Adrenal gland (tissue), 12 donors: ENCODE results near the gene NKAIN2. TPM values are rescaled to one million over a fixed set of nuclear protein-coding genes. Genes with fewer than 3 reads are reported as not detected.

Experiments used
- DNase-seq, 7 donors: peaks; one replicate each; pipeline ENCODE4 v3.0.0-alpha.2; 2019 to 2020
- H3K27ac ChIP-seq, 5 donors: fragments of 200-600 bp; sonication (generic) in 4 of 5; 1 replicate in 3 of 5; 2 replicates in 2 of 5; pipeline versions ENCODE4 v1.5.1 to v1.8.0; 2016 to 2020; ENCODE audit warnings: mild to moderate bottlenecking in 1 of 5
- H3K27me3 ChIP-seq: fragments of 200-600 bp; 2 replicates; pipeline ENCODE4 v1.8.0; 2021
- H3K36me3 ChIP-seq, 2 donors: fragments of 200-600 bp; replicated peaks in 1 of 2; 1 replicate in 1 of 2; 2 replicates in 1 of 2; pipeline versions ENCODE4 v1.5.1 to v1.8.0; 2018 to 2022
- H3K4me1 ChIP-seq, 2 donors: fragments of 200-600 bp; replicated peaks in 1 of 2; 1 replicate in 1 of 2; 2 replicates in 1 of 2; pipeline versions ENCODE4 v1.5.1 to v1.8.0; 2018 to 2021
- H3K4me3 ChIP-seq, 4 donors: fragments of 200-600 bp; sonication (generic) in 3 of 4; one replicate each; pipeline ENCODE4 v1.5.1; 2016 to 2018
- H3K9me3 ChIP-seq, 3 donors: fragments of 200-600 bp; sonication (generic) in 1 of 3; replicated peaks in 1 of 3; 1 replicate in 2 of 3; 2 replicates in 1 of 3; pipeline versions ENCODE4 v1.5.1 to v1.8.0; 2016 to 2021
- CTCF ChIP-seq, 6 experiments: fragments of 450-650 bp in 4 of 6; fragments of 200-600 bp in 2 of 6; sonication (generic) in 1 of 6; IDR thresholded peaks; 1 replicate in 5 of 6; 2 replicates in 1 of 6; pipeline versions ENCODE4 v1.5.1 to v1.8.0; 2016 to 2021; ENCODE audit warnings: antibody characterized with exemption in 6 of 6, mild to moderate bottlenecking in 2 of 6, moderate library complexity in 1 of 6
- POLR2A ChIP-seq, 2 donors: fragments of 450-650 bp; IDR thresholded peaks; one replicate each; pipeline ENCODE4 v1.6.1; 2017; ENCODE audit warnings: antibody characterized with exemption in 2 of 2, mild to moderate bottlenecking in 2 of 2, moderate library complexity in 1 of 2
- WGBS, 4 donors: extraction: QIAGEN DNeasy Blood & Tissue Kit in 2 of 4; methylation state at CpG; one replicate each; pipeline versions ENCODE4 v1.1.5 to v1.1.7; 2013 to 2017; 5-methylcytosine and 5-hydroxymethylcytosine counted together
- intact Hi-C, 2 donors: fragments of 100-400 bp; cut with DNase I; formaldehyde crosslinking; loops; one replicate each; pipeline versions ENCODE4 v1.14.1 to v1.15.0; 2022 to 2023
- polyA plus RNA-seq, 3 donors: library from polyadenylated mRNA; stranded (reverse); fragments of 200-250 nt in 2 of 3; fragments of 350-450 nt in 1 of 3; fragmentation: Illumina TruSeq in 1 of 3; extraction: RNeasy Lipid Tissue Mini Kit (QIAGEN cat#74804) in 1 of 3; gene quantifications; one replicate each; pipeline ENCODE4 v1.2.3, GENCODE V29; 2013 to 2014
- total RNA-seq, 9 donors: library from RNA; depleted of rRNA in 4 of 9; stranded (reverse); fragments of >200 nt in 4 of 9; fragments of 120-200 nt in 1 of 9; fragmentation: NEBNext Ultra II Directional in 1 of 9; extraction: Animal tissue kit (Norgen Biotek cat#: 25700) in 1 of 9; gene quantifications; one replicate each; pipeline versions ENCODE4 v1.1.0 to v1.2.4, GENCODE V29; 2013 to 2023
- donor health status: healthy with polysubstance abuse.
- donor health status: Bipolar disorder and iron deficiency.
- donor health status: DM: yes; HTN: yes; CAD: no.
- donor health status: DM: no; HTN: no; CAD: no.
- donor health status: DM: no; HTN: no; CAD: no.
- donor health status: DM: yes; HTN: yes; CAD: no.

NKAIN2 gene
- total and polyA plus RNA-seq, 12 donors, result under 0.01 to 0.61 (median 0.23) TPM; not detected in 3

- Histone ChIP-seq H3K36me3 (no peaks in the 10 kb centered on the region), H3K4me1 (no peaks in the 10 kb centered on the region), H3K27me3 (no peaks in the 10 kb centered on the region), H3K9me3 (no peaks in the 10 kb centered on the region), H3K27ac (no peak overlapping the region), H3K4me3 (no peak overlapping the region)
- TF ChIP-seq CTCF (IDR thresholded peaks at IDR 0.05), result no peak
- DNase-seq, result no peak
- intact Hi-C loops, result no loop called here
- WGBS, 4 donors, result 77 to 84% (median 81%) methylated on average over 4 of the region's 4 CpGs
Measured at GRCh38 chr6:124487623-124488431, 684.2 kb downstream of the NKAIN2 start.

- intact Hi-C loops, result no loop called here
- Histone ChIP-seq H3K9me3 (no peaks in the 10 kb centered on the region), H3K4me3 (no peak overlapping the region), H3K36me3 (no peaks in the 10 kb centered on the region), H3K27ac (no peak overlapping the region), H3K4me1 (no peaks in the 10 kb centered on the region), H3K27me3 (no peaks in the 10 kb centered on the region)
- WGBS, 4 donors, result 34 to 43% (median 39%) methylated on average over 1 of the region's 1 CpG
- no peak for TF ChIP-seq CTCF (IDR thresholded peaks at IDR 0.05)
- no peak for TF ChIP-seq POLR2A (IDR thresholded peaks at IDR 0.05)
- DNase-seq, result no peak
Measured at GRCh38 chr6:124490122-124490521, 686.5 kb downstream of the NKAIN2 start.

- Histone ChIP-seq H3K27me3 (no peaks in the 10 kb centered on the region), H3K4me3 (no peak overlapping the region), H3K27ac (no peak overlapping the region), H3K4me1 (no peaks in the 10 kb centered on the region), H3K9me3 (no peaks in the 10 kb centered on the region), H3K36me3 (no peaks in the 10 kb centered on the region)
- no peak for DNase-seq
- TF ChIP-seq POLR2A (IDR thresholded peaks at IDR 0.05) (no peak), CTCF (IDR thresholded peaks at IDR 0.05) (no peak)
- 53 to 61% (median 55%) methylated on average over 1 of the region's 1 CpG for WGBS, 4 donors
- intact Hi-C loops, result no loop called here
Measured at GRCh38 chr6:124493259-124493658, 689.6 kb downstream of the NKAIN2 start.

- no peaks in the 10 kb centered on the region for H3K4me1 ChIP-seq
- H3K36me3 ChIP-seq, result no peaks in the 10 kb centered on the region
- no peak overlapping the region for H3K27ac ChIP-seq
- no peaks in the 10 kb centered on the region for H3K9me3 ChIP-seq
- no peak overlapping the region for H3K4me3 ChIP-seq
- intact Hi-C loops, result no loop called here
- H3K27me3 ChIP-seq, result no peaks in the 10 kb centered on the region
- TF ChIP-seq CTCF (IDR thresholded peaks at IDR 0.05), result no peak
- no peak for TF ChIP-seq POLR2A (IDR thresholded peaks at IDR 0.05)
- 61 to 82% (median 70%) methylated on average over 2 of the region's 2 CpGs for whole genome bisulfite sequencing, 4 donors
- no peak for DNase-seq
Measured at GRCh38 chr6:124494956-124495664, 691.4 kb downstream of the NKAIN2 start.
